Measurements from ENCODE around the gene ADGRB2.

- no peak for TF ChIP-seq POLR2A (IDR thresholded peaks at IDR 0.05)
- TF ChIP-seq CTCF (IDR thresholded peaks at IDR 0.05), result peak in 1 of 3 donors; percentile 21
Observed at GRCh38 chr1:31715087-31715872, 48.9 kb downstream of the ADGRB2 start.

Data from lower leg skin (tissue), 3 donors.